HCT116 (cell line): ENCODE data around the gene KCNH2. TPM values are rescaled to one million over a fixed set of nuclear protein-coding genes. Genes with fewer than 3 reads are reported as not detected.

Source experiments
- ATAC-seq: fragments of 200-7000 bp; cut with Tn5 transposase; 2 replicates; pipeline ENCODE4 v1.9.1; 2020; ENCODE audit warnings: mild to moderate bottlenecking, moderate library complexity
- BruUV-seq: library from RNA; stranded (reverse); fragments of 400-500 nt; replicated peaks from 2 replicates; lab custom pipeline; 2021; lab: Mats Ljungman, UMichigan
- CTCF ChIA-PET: fragments of 300-600 bp; sonication (Branson Sonifier 250); formaldehyde crosslinking; loops from one replicate; lab custom pipeline; 2021; ENCODE audit warnings: antibody characterized with exemption; lab: Charles Lee
- POLR2A ChIA-PET: fragments of 300-600, 350-600 bp; sonication (Branson Sonifier 250); formaldehyde crosslinking; loops from one replicate; lab custom pipeline; 2021; ENCODE audit warnings: antibody characterized with exemption; lab: Charles Lee
- RAD21 ChIA-PET, 2 experiments: fragments of 300-600 bp; sonication (Branson Sonifier 250); formaldehyde crosslinking; loops; one replicate each; lab custom pipeline; 2023; ENCODE audit warnings: low total read pairs in 2 of 2; ENCODE audit not compliant: uncharacterized antibody in 2 of 2, unreplicated experiment in 2 of 2, low non-redundant PET in 1 of 2; lab: Charles Lee
- DNase-seq: peaks from one replicate; pipeline ENCODE4 v3.0.0-alpha.2; 2010; ENCODE audit warnings: low read depth, low spot score
- H2AFZ ChIP-seq: fragments of 200-600 bp; shearing (Covaris generic), sonication (generic); 2 replicates; pipeline ENCODE4 v1.6.1; 2017; ENCODE audit warnings: low read depth, mixed run types, mixed read lengths, antibody characterized with exemption, low read length; ENCODE audit not compliant: poor library complexity, severe bottlenecking
- H3K27ac ChIP-seq: 2 replicates; pipeline ENCODE4 v1.5.1; 2012; ENCODE audit warnings: low read depth, low read length
- H3K27me3 ChIP-seq: fragments of 200-600 bp; sonication (generic); 2 replicates; pipeline ENCODE4 v1.6.1; 2016; ENCODE audit warnings: mixed run types, low read length, mixed read lengths; ENCODE audit not compliant: insufficient read depth
- H3K36me3 ChIP-seq, 2 experiments: fragments of 200-500 bp in 1 of 2; fragments of 200-600 bp in 1 of 2; sonication (Bioruptor generic) in 1 of 2; sonication (generic) in 1 of 2; 2 replicates each; pipeline versions ENCODE4 v1.5.1 to v1.6.1; 2014 to 2016; ENCODE audit warnings: low read length in 2 of 2, inconsistent platforms in 1 of 2, mixed read lengths in 1 of 2, mixed run types in 1 of 2; ENCODE audit not compliant: insufficient read depth in 2 of 2, control insufficient read depth in 1 of 2
- H3K4me1 ChIP-seq, 2 experiments: fragments of 200-600 bp in 1 of 2; sonication (generic) in 1 of 2; 2 replicates each; pipeline versions ENCODE4 v1.5.1 to v1.6.1; 2012 to 2017; ENCODE audit warnings: low read length in 2 of 2, inconsistent platforms in 1 of 2, mild to moderate bottlenecking in 1 of 2, mixed read lengths in 1 of 2, mixed run types in 1 of 2, moderate library complexity in 1 of 2; ENCODE audit not compliant: insufficient read depth in 2 of 2, control insufficient read depth in 1 of 2
- H3K4me2 ChIP-seq: fragments of 200-600 bp; sonication (generic); 2 replicates; pipeline ENCODE4 v1.6.1; 2017; ENCODE audit warnings: mixed run types, low read length, mixed read lengths
- H3K4me3 ChIP-seq, 2 experiments: fragments of 200-600 bp in 1 of 2; sonication (generic) in 1 of 2; replicated peaks in 1 of 2; 2 replicates each; pipeline ENCODE4 v1.5.1; 2011 to 2016; ENCODE audit warnings: low read length in 2 of 2, control low read depth in 1 of 2, low read depth in 1 of 2, mild to moderate bottlenecking in 1 of 2, mixed read lengths in 1 of 2, mixed run types in 1 of 2
- H3K79me2 ChIP-seq: fragments of 200-600 bp; sonication (generic); 2 replicates; pipeline ENCODE4 v1.6.1; 2017; ENCODE audit warnings: mild to moderate bottlenecking, mixed run types, low read length, moderate library complexity, mixed read lengths; ENCODE audit not compliant: insufficient read depth
- H3K9ac ChIP-seq: fragments of 200-600 bp; sonication (generic); 2 replicates; pipeline ENCODE4 v1.6.1; 2016; ENCODE audit warnings: low read length, mixed read lengths
- H3K9me2 ChIP-seq: fragments of 200-600 bp; sonication (generic), shearing (Covaris generic); 2 replicates; pipeline ENCODE4 v1.6.1; 2017; ENCODE audit warnings: mixed run types, mild to moderate bottlenecking, moderate library complexity; ENCODE audit not compliant: insufficient read depth
- H3K9me3 ChIP-seq, 2 experiments: fragments of 200-500 bp in 1 of 2; fragments of 200-600 bp in 1 of 2; sonication (Bioruptor generic) in 1 of 2; sonication (generic) in 1 of 2; 2 replicates each; pipeline ENCODE4 v1.6.1; 2014 to 2017; ENCODE audit warnings: low read length in 2 of 2, mixed read lengths in 2 of 2, inconsistent platforms in 1 of 2, low read depth in 1 of 2, mild to moderate bottlenecking in 1 of 2, mixed run types in 1 of 2, moderate library complexity in 1 of 2; ENCODE audit not compliant: control insufficient read depth in 1 of 2, insufficient read depth in 1 of 2
- H4K20me1 ChIP-seq: fragments of 200-600 bp; sonication (generic), shearing (Covaris generic); 2 replicates; pipeline ENCODE4 v1.6.1; 2017; ENCODE audit warnings: mixed run types, mild to moderate bottlenecking, moderate library complexity; ENCODE audit not compliant: insufficient read depth
- CBX3 ChIP-seq: IDR thresholded peaks from 2 replicates; pipeline ENCODE4 v1.6.1; 2012; ENCODE audit warnings: low read depth
- CEBPB ChIP-seq: IDR thresholded peaks from 2 replicates; pipeline ENCODE4 v1.6.1; 2012; ENCODE audit warnings: low read depth
- EGR1 ChIP-seq: IDR thresholded peaks from 2 replicates; pipeline ENCODE4 v1.6.1; 2012; ENCODE audit warnings: low read depth
- ELF1 ChIP-seq: IDR thresholded peaks from 2 replicates; pipeline ENCODE4 v1.6.1; 2012; ENCODE audit warnings: low read depth, borderline replicate concordance
- EZH2phosphoT487 ChIP-seq: fragments of 200-600 bp; IDR thresholded peaks from 2 replicates; pipeline ENCODE4 v1.6.1; 2018; ENCODE audit warnings: antibody characterized with exemption, borderline replicate concordance
- JUND ChIP-seq: IDR thresholded peaks from 2 replicates; pipeline ENCODE4 v1.6.1; 2012
- MAX ChIP-seq: IDR thresholded peaks from 2 replicates; pipeline ENCODE4 v1.6.1; 2012
- RAD21 ChIP-seq: IDR thresholded peaks from 2 replicates; pipeline ENCODE4 v1.6.1; 2012; ENCODE audit warnings: low read depth, mild to moderate bottlenecking
- REST ChIP-seq: IDR thresholded peaks from 2 replicates; pipeline ENCODE4 v1.6.1; 2012; ENCODE audit warnings: low read depth
- SIN3A ChIP-seq: IDR thresholded peaks from 2 replicates; pipeline ENCODE4 v1.6.1; 2012; ENCODE audit warnings: low read depth
- SP1 ChIP-seq: IDR thresholded peaks from 2 replicates; pipeline ENCODE4 v1.6.1; 2012; ENCODE audit warnings: low read depth
- TCF7L2 ChIP-seq: IDR thresholded peaks from 2 replicates; pipeline ENCODE4 v1.7.0; 2011; ENCODE audit warnings: borderline replicate concordance, inconsistent platforms; ENCODE audit not compliant: insufficient read depth, insufficient read length; ENCODE audit errors: extremely low read depth
- ZBTB33 ChIP-seq: IDR thresholded peaks from 2 replicates; pipeline ENCODE4 v1.6.1; 2011; ENCODE audit warnings: mild to moderate bottlenecking, low read length, moderate library complexity; ENCODE audit not compliant: insufficient replicate concordance; ENCODE audit errors: extremely low read depth
- ZFX ChIP-seq: fragments of 450-650 bp; IDR thresholded peaks from 2 replicates; pipeline ENCODE4 v1.6.1; 2017
- ZNF274 ChIP-seq: fragments of 200-500 bp; sonication (Bioruptor generic); IDR thresholded peaks from 2 replicates; pipeline ENCODE4 v1.6.1; 2014; ENCODE audit warnings: mild to moderate bottlenecking, low read depth, low read length, inconsistent platforms
- intact Hi-C: fragments of 100-400 bp; cut with micrococcal nuclease; formaldehyde crosslinking; loops from 2 replicates; pipeline ENCODE4 v1.10.0; 2022
- total RNA-seq: library from RNA; stranded (reverse); gene quantifications from one replicate; pipeline ENCODE4 v1.2.1, GENCODE V29; 2021; ENCODE audit not compliant: unreplicated experiment

Gene KCNH2
- total RNA-seq, 1 experiment from 2014 or later = 9.7 TPM

- no peak overlapping the region for H2AFZ ChIP-seq
- intact Hi-C loops = loop anchor here (10.0 kb wide), 1 partner anchor 239 kb away; no protein-coding TSS in a partner anchor
- H3K27me3 ChIP-seq = no peaks in the 10 kb centered on the region
- H3K9ac ChIP-seq = no peak overlapping the region
- ChIA-PET CTCF (interaction anchor here (1.9 kb wide), 1 partner anchor 96 kb away, joined by 7 read pairs; no protein-coding TSS in a partner anchor), RAD21 (no interaction called here), POLR2A (no interaction called here)
- TF ChIP-seq SIN3A (no peak), EZH2phosphoT487 (no peak), ELF1 (no peak), RAD21 (no peak), EGR1 (no peak), CBX3 (no peak), JUND (no peak), ZBTB33 (no peak), TCF7L2 (no peak), REST (no peak), ZFX (no peak), SP1 (no peak), CEBPB (no peak), ZNF274 (no peak), MAX (no peak)
- DNase-seq (no peak), ATAC-seq (no peak)
- no peaks in the 10 kb centered on the region for H3K9me2 ChIP-seq
- no peak overlapping the region for H3K4me3 ChIP-seq
- H3K27ac ChIP-seq = no peak overlapping the region
- no peaks in the 10 kb centered on the region for H4K20me1 ChIP-seq
- H3K9me3 ChIP-seq = no peaks in the 10 kb centered on the region
- peaks cover 4% of the 10 kb centered on the region; the same call in 1 of the 2 replicates for H3K79me2 ChIP-seq
- peaks cover 11 to 57% of the 10 kb centered on the region in 2 experiments; a peak in 3 of 4 replicates for H3K4me1 ChIP-seq
- no TSS peak for BruUV-seq
- no peak overlapping the region for H3K4me2 ChIP-seq
- H3K36me3 ChIP-seq = no peaks in the 10 kb centered on the region
These were observed 35.8 kb upstream of the KCNH2 start for GRCh38 chr7:151013733-151014497.
